A549 (cell line): ENCODE measurements around the gene KIFAP3. TPM values are rescaled to one million over a fixed set of nuclear protein-coding genes. Genes with fewer than 3 reads are reported as not detected.

ENCODE experiments used
- ATAC-seq, 2 experiments: fragments of 200-7000 bp in 1 of 2; fragments of >200 bp in 1 of 2; cut with Nextera tagmentation in 1 of 2; cut with Tn5 transposase in 1 of 2; 3 replicates each; pipeline versions ENCODE4 v1.8.0 to v1.9.1; 2018 to 2020; ENCODE audit warnings: mild to moderate bottlenecking in 1 of 2, moderate library complexity in 1 of 2
- CTCF ChIA-PET: fragments of 300-600 bp; sonication (Branson Sonifier 250); formaldehyde crosslinking; extraction: SDS; loops from one replicate; lab custom pipeline; 2021; ENCODE audit warnings: antibody characterized with exemption, inconsistent platforms; lab: Yijun Ruan, JAX
- POLR2A ChIA-PET: fragments of 350-600 bp; formaldehyde crosslinking; extraction: SDS; loops from one replicate; lab custom pipeline; 2021; ENCODE audit warnings: antibody characterized with exemption, inconsistent platforms; lab: Yijun Ruan, JAX
- DNase-seq, 2 experiments: peaks; one replicate each; pipeline versions ENCODE4 v3.0.0 to v3.0.0-alpha.2; 2011 to 2016; ENCODE audit warnings: low read depth in 1 of 2, low spot score in 1 of 2
- FAIRE-seq: peaks from 2 replicates; lab custom pipeline; 2011; peaks lifted over from hg19 to GRCh38; lab: Jason Lieb, UNC
- H3K27ac ChIP-seq, 2 experiments: fragments of >200 bp; sonication (Bioruptor Twin); formaldehyde crosslinking; 3 replicates each; pipeline ENCODE4 v1.5.1; 2016 to 2017
- H3K4me1 ChIP-seq: fragments of >200 bp; sonication (Bioruptor Twin); formaldehyde crosslinking; 3 replicates; pipeline ENCODE4 v1.6.1; 2016
- H3K4me2 ChIP-seq: fragments of >200 bp; sonication (Bioruptor Twin); formaldehyde crosslinking; 3 replicates; pipeline ENCODE4 v1.6.1; 2016
- H3K4me3 ChIP-seq: fragments of >200 bp; sonication (Bioruptor Twin); formaldehyde crosslinking; 3 replicates; pipeline ENCODE4 v1.5.1; 2016
- H3K9me3 ChIP-seq: fragments of >200 bp; sonication (Bioruptor Twin); formaldehyde crosslinking; 3 replicates; pipeline ENCODE4 v1.6.1; 2016
- ATOH8 ChIP-seq: fragments of 250-450 bp; sonication (Bioruptor Pico); IDR thresholded peaks from 2 replicates; pipeline ENCODE4 v1.5.0; 2020; ENCODE audit warnings: low read depth, mild to moderate bottlenecking, moderate library complexity
- CBX8 ChIP-seq: fragments of 200-600 bp; sonication (generic); IDR thresholded peaks from 2 replicates; pipeline ENCODE4 v1.6.1; 2016
- CEBPB ChIP-seq, 2 experiments: fragments of >200 bp in 1 of 2; sonication (Bioruptor Twin) in 1 of 2; formaldehyde crosslinking in 1 of 2; IDR thresholded peaks; 2 replicates each; pipeline ENCODE4 v1.6.1; 2012 to 2016
- CTCF ChIP-seq: fragments of >200 bp; sonication (Bioruptor Twin); formaldehyde crosslinking; IDR thresholded peaks from 3 replicates; pipeline ENCODE4 v1.5.1; 2016
- E2F6 ChIP-seq: IDR thresholded peaks from 2 replicates; pipeline ENCODE4 v1.6.1; 2012; ENCODE audit warnings: low read depth, borderline replicate concordance
- EHMT2 ChIP-seq: fragments of 200-600 bp; sonication (generic); IDR thresholded peaks from 2 replicates; pipeline ENCODE4 v1.6.1; 2016; ENCODE audit warnings: antibody characterized with exemption, low read depth, mild to moderate bottlenecking, moderate library complexity
- ELK1 ChIP-seq: fragments of 150-350 bp; IDR thresholded peaks from 2 replicates; pipeline ENCODE4 v1.6.1; 2014; ENCODE audit warnings: low read depth, mild to moderate bottlenecking, low read length
- EP300 ChIP-seq, 2 experiments: fragments of >200 bp; sonication (Bioruptor Twin); formaldehyde crosslinking; IDR thresholded peaks; 2 replicates in 1 of 2; 3 replicates in 1 of 2; pipeline ENCODE4 v1.6.1; 2016 to 2017
- FOSB ChIP-seq: fragments of 250-450 bp; sonication (Bioruptor Pico); IDR thresholded peaks from 2 replicates; pipeline ENCODE4 v1.5.0; 2020; ENCODE audit warnings: mild to moderate bottlenecking, moderate library complexity
- GATA3 ChIP-seq: IDR thresholded peaks from 2 replicates; pipeline ENCODE4 v1.6.1; 2012; ENCODE audit warnings: borderline replicate concordance
- HDAC2 ChIP-seq: fragments of 200-600 bp; sonication (generic); IDR thresholded peaks from 2 replicates; pipeline ENCODE4 v1.6.1; 2016
- HOXA7 ChIP-seq: fragments of 250-450 bp; sonication (Bioruptor Pico); IDR thresholded peaks from 2 replicates; pipeline ENCODE4 v1.5.0; 2020; ENCODE audit warnings: mild to moderate bottlenecking, moderate library complexity
- HOXB13 ChIP-seq: fragments of 250-450 bp; sonication (Bioruptor Pico); IDR thresholded peaks from 2 replicates; pipeline ENCODE4 v1.5.0; 2020; ENCODE audit warnings: low read depth, mild to moderate bottlenecking, moderate library complexity
- HOXB5 ChIP-seq: fragments of 250-450 bp; sonication (Bioruptor Pico); IDR thresholded peaks from 2 replicates; pipeline ENCODE4 v1.5.0; 2020; ENCODE audit warnings: mild to moderate bottlenecking, moderate library complexity
- JUN ChIP-seq, 2 experiments: fragments of >200 bp; sonication (Bioruptor Twin); formaldehyde crosslinking; IDR thresholded peaks; 2 replicates in 1 of 2; 3 replicates in 1 of 2; pipeline ENCODE4 v1.6.1; 2016 to 2017
- KDM1A ChIP-seq: fragments of 200-600 bp; sonication (generic); IDR thresholded peaks from 2 replicates; pipeline ENCODE4 v1.6.1; 2016; ENCODE audit warnings: low read depth, mild to moderate bottlenecking
- KDM5A ChIP-seq: fragments of 200-600 bp; sonication (generic); IDR thresholded peaks from 2 replicates; pipeline ENCODE4 v1.6.1; 2016; ENCODE audit warnings: antibody characterized with exemption, mild to moderate bottlenecking
- MAZ ChIP-seq: fragments of 150-350 bp; IDR thresholded peaks from 2 replicates; pipeline ENCODE4 v1.6.1; 2014; ENCODE audit warnings: antibody characterized with exemption, low read depth, low read length, borderline replicate concordance
- NFE2L2 ChIP-seq: fragments of 150-350 bp; conservative IDR thresholded peaks from 2 replicates; pipeline ENCODE4 v1.6.1; 2014; ENCODE audit warnings: low read length
- NPAS2 ChIP-seq: fragments of 250-450 bp; sonication (Bioruptor Pico); IDR thresholded peaks from 2 replicates; pipeline ENCODE4 v1.8.0; 2022; ENCODE audit warnings: mild to moderate bottlenecking, moderate library complexity, borderline replicate concordance
- NR3C1 ChIP-seq: fragments of >200 bp; sonication (Bioruptor Twin); formaldehyde crosslinking; IDR thresholded peaks from 3 replicates; pipeline ENCODE4 v1.6.1; 2017
- PBX3 ChIP-seq: IDR thresholded peaks from 2 replicates; pipeline ENCODE4 v1.6.1; 2012
- RAD21 ChIP-seq, 2 experiments: fragments of >200 bp in 1 of 2; sonication (Bioruptor Twin) in 1 of 2; formaldehyde crosslinking in 1 of 2; IDR thresholded peaks in 1 of 2; conservative IDR thresholded peaks in 1 of 2; 2 replicates in 1 of 2; 3 replicates in 1 of 2; pipeline ENCODE4 v1.6.1; 2012 to 2018; ENCODE audit warnings: inconsistent platforms in 1 of 2
- RARB ChIP-seq: fragments of 250-450 bp; sonication (Bioruptor Pico); IDR thresholded peaks from 2 replicates; pipeline ENCODE4 v1.8.0; 2021; ENCODE audit warnings: mild to moderate bottlenecking, moderate library complexity
- RCOR1 ChIP-seq: fragments of 150-350 bp; IDR thresholded peaks from 2 replicates; pipeline ENCODE4 v1.6.1; 2014; ENCODE audit warnings: antibody characterized with exemption, low read length, low read depth
- RFX5 ChIP-seq: fragments of 450-650 bp; IDR thresholded peaks from 2 replicates; pipeline ENCODE4 v1.7.1; 2014; ENCODE audit warnings: antibody characterized with exemption, mild to moderate bottlenecking, moderate library complexity
- TFCP2L1 ChIP-seq: fragments of 250-450 bp; sonication (Bioruptor Pico); IDR thresholded peaks from 2 replicates; pipeline ENCODE4 v1.5.0; 2021; ENCODE audit warnings: mild to moderate bottlenecking
- TP53 ChIP-seq: fragments of 250-450 bp; sonication (Bioruptor Pico); IDR thresholded peaks from 2 replicates; pipeline ENCODE4 v1.5.0; 2021; ENCODE audit warnings: mild to moderate bottlenecking, moderate library complexity
- ZC3H11A ChIP-seq: fragments of 450-650 bp; IDR thresholded peaks from 2 replicates; pipeline ENCODE4 v1.6.1; 2014; ENCODE audit warnings: antibody characterized with exemption, mild to moderate bottlenecking
- ZNF302 ChIP-seq: fragments of 250-450 bp; sonication (Bioruptor Pico); IDR thresholded peaks from 2 replicates; pipeline ENCODE4 v1.9.0; 2021; ENCODE audit warnings: inconsistent platforms, mild to moderate bottlenecking, moderate library complexity
- ZSCAN20 ChIP-seq: fragments of 250-450 bp; sonication (Bioruptor Pico); IDR thresholded peaks from 2 replicates; pipeline ENCODE4 v1.8.0; 2022; ENCODE audit warnings: mild to moderate bottlenecking, moderate library complexity
- WGBS: methylation state at CpG from one replicate; pipeline ENCODE4 v1.1.6; 2017; ENCODE audit errors: missing lambda C conversion rate; 5-methylcytosine and 5-hydroxymethylcytosine counted together
- polyA plus RNA-seq, 4 experiments: library from polyadenylated mRNA; depleted of rRNA in 3 of 4; stranded (reverse); fragments of >200 nt; fragmentation: RNase III in 1 of 4; extraction: RNeasy Plus Mini Kit Qiagen cat#74134 plus additional on column Dnase treatment in 1 of 4; gene quantifications; 2 replicates in 3 of 4; 3 replicates in 1 of 4; pipeline ENCODE4 v1.2.3, GENCODE V29; 2011 to 2017
- TF ChIP-seq, protein P1 (sequence below): IDR thresholded peaks from 2 replicates; pipeline ENCODE4 v1.6.1; 2012

KIFAP3 gene
- polyA plus RNA-seq, 2 of the 4 experiments (the other 2 are of a cell fraction) = 11.7 to 19.0 TPM

DNA sequence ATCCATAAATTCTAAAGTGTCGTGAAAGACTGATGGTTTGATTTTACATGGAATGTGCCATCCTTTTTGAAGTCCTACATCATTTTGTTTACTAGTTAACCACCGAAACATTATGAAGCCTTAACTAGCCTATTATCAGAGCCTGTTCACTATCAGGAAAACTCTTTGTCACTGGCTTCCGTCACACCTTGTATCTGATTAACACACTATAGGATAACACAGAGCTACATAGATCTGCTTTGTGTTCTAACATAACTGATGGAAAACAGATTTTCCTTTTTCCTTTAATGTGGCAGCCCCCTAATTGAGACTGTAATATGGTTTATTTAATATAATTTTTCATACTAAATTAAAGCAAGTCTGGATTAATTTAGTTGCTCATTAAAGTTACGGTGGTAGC lies 106.3 kb downstream of the KIFAP3 start (continued):
- TF ChIP-seq FOSB (no peak), E2F6 (no peak), HOXB13 (CRISPR knock-in tag) (no peak), RAD21 (conservative IDR thresholded peaks at IDR 0.05 in 1 of 2, IDR thresholded peaks at IDR 0.05 in 1 of 2) (no peak), CEBPB (IDR thresholded peaks at IDR 0.05) (no peak), NPAS2 (CRISPR knock-in tag) (no peak)

DNA sequence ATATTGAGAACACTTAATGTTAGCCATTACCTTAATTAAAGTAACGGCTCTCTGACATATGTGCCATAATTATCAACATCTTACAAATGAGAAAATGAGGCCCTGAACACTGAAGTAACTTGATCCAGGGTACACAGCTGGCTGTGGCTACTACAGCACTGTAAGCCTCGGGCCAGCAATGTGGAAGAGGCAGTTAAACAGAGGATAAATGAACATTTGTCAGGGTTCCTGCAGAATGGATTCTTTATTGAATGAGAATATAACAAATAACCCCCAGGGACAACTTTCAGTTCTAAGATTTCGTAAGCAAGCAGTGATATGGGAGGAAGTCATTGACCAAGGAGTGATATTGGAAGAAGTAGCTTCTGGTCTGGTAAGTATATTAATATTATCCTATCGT lies 110.3 kb downstream of the KIFAP3 start:
- Histone ChIP-seq H3K4me2 (no peak overlapping the region), H3K4me3 (no peak overlapping the region), H3K4me1 (no peaks in the 10 kb centered on the region), H3K9me3 (no peaks in the 10 kb centered on the region), H3K27ac (no peak overlapping the region)
- DNase-seq (no peak), ATAC-seq (no peak), FAIRE-seq (no peak)
- ChIA-PET CTCF (interaction anchor here (0.6 kb wide), 1 partner anchor 26 kb away, joined by 3 read pairs; no protein-coding TSS in a partner anchor), POLR2A (no interaction called here)
- 77% methylated on average over 4 of the region's 4 CpGs for WGBS
- TF ChIP-seq CEBPB (IDR thresholded peaks at IDR 0.05) (no peak), ELK1 (no peak), ATOH8 (CRISPR knock-in tag) (no peak), TP53 (CRISPR knock-in tag) (no peak), ZC3H11A (no peak), RAD21 (conservative IDR thresholded peaks at IDR 0.05 in 1 of 2, IDR thresholded peaks at IDR 0.05 in 1 of 2) (no peak), ZSCAN20 (CRISPR knock-in tag) (no peak), HDAC2 (no peak), JUN (IDR thresholded peaks at IDR 0.05) (no peak), NFE2L2 (no peak), RARB (CRISPR knock-in tag) (no peak), CBX8 (no peak), ZNF302 (CRISPR knock-in tag) (no peak), EHMT2 (no peak), RCOR1 (no peak), HOXA7 (no peak), NR3C1 (no peak), RFX5 (no peak), PBX3 (no peak)
- TF ChIP-seq, protein P1, sequence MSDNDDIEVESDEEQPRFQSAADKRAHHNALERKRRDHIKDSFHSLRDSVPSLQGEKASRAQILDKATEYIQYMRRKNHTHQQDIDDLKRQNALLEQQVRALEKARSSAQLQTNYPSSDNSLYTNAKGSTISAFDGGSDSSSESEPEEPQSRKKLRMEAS = no peak

- DNase-seq (no peak), FAIRE-seq (no peak), ATAC-seq (no peak)
- TF ChIP-seq MAZ = no peak
- TF ChIP-seq, protein P1 = no peak
- no peak for TF ChIP-seq RCOR1
- TF ChIP-seq JUN (IDR thresholded peaks at IDR 0.05) = no peak
- no peak for TF ChIP-seq EP300 (IDR thresholded peaks at IDR 0.05)
- TF ChIP-seq HOXB5 = no peak
- TF ChIP-seq CTCF = no peak
- no peak for TF ChIP-seq CEBPB (IDR thresholded peaks at IDR 0.05)
- no peak for TF ChIP-seq KDM5A
- no peak for TF ChIP-seq HOXA7
- no peak for TF ChIP-seq GATA3
- no peak for TF ChIP-seq TFCP2L1 (CRISPR knock-in tag)
- no peak for TF ChIP-seq KDM1A
- TF ChIP-seq NPAS2 (CRISPR knock-in tag) = no peak
- H3K4me1 ChIP-seq = no peaks in the 10 kb centered on the region
- H3K27ac ChIP-seq = no peak overlapping the region
- H3K4me2 ChIP-seq = no peak overlapping the region
- POLR2A ChIA-PET = no interaction called here
- H3K9me3 ChIP-seq = no peaks in the 10 kb centered on the region
- H3K4me3 ChIP-seq = no peak overlapping the region
- CTCF ChIA-PET = no interaction called here
Observed at GRCh38 chr1:169959686-169960085, 114.8 kb downstream of the KIFAP3 start.
